GM18502 (cell line): Measurements from ENCODE around the gene OGG1.

Experiments used
- ATAC-seq: cut with Tn5 transposase; IDR thresholded peaks from one replicate; pipeline ENCODE4 v1.9.1; 2021; ENCODE audit warnings: mild to moderate bottlenecking; ENCODE audit not compliant: unreplicated experiment, poor library complexity

The OGG1 gene

DNA sequence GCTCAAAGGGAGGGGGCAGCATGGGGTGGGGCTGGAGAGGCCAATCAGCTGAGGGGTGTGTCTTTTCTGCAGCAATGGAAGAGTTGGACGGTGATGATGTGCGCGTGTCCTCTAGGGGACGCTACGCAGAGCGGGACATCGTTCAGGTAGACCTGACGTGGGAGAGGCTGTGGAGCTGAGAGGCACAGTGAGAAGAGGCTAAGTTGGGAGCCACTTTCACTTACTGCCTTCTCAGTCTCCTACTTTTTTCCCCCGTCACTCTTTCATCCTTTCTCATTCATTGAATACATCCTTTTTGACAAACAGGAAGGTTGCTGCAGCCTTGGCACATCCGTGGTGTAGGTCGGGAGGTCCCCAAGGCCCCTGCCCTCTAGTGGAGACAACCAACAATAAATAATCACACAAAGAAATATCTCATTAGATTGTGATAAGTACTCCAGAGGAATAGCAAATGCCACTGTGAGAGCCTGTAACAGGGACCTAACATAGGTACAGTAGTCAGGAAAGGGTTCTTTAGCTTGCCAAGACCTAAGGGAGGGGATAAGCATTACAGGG is 22.6 kb upstream of the OGG1 start:
- ATAC-seq: no peak

DNA sequence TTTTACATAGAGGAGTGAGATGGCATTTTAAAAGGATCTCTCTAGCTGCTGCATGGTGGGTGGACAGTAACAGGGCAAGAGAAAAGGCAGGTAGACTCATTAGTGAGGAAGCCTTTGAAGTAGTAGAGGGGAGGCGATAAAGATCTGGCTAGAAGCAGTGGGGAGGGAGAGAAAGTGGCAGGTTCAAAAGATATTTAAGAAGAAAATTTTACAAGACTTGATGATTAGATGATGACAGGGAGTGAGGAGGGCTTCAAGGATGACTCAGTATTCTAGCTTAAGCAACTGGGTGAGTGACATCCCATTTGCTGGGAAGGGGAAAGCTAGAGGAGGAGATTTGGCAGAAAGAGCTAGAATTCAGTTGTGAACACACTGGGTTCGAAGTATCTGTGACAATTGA is 22.0 kb upstream of the OGG1 start:
- no peak for ATAC-seq

DNA sequence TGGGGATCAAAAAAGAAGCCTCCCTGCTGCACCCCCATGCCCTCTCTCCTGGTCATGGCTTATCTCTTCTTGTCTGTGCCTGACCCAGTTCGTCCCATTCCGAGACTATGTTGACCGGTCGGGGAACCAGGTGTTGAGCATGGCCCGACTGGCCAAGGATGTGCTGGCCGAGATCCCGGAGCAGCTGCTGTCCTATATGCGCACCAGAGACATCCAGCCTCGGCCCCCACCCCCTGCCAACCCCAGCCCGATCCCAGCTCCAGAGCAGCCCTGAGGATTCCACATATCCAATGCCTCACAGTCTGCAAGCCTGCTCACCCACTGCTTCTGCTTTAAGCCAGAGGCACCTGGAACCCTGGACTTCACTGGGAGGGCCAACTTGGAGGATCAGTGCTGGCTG is 20.3 kb upstream of the OGG1 start:
- no peak for ATAC-seq

DNA sequence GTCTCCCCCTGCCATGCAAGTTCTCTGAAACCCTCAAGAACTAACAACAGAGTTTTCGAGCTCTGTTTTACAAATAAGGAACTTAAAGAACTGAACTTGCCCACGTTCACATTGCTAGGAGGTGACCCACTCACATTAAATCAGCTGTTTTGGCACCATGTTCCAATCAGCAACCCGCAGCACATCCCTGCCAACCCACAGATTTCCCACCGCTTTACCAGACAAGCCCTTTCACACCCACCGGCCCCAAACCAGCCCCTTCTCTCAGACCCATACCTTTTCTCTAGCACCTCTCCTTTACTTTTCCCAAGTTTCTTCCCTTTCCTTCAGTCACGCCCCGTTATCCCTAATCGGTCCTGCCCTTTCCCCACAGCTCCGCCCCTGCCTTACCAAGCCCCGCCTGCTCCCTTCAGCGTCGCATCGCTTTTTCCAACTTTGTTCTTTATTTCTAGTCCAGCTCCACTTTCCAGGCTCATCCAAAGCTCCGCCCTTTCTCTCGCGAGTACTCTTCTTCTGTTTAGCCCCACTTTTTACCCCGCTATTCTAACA is 19.0 kb upstream of the OGG1 start:
- peak; percentile 47 for ATAC-seq

DNA sequence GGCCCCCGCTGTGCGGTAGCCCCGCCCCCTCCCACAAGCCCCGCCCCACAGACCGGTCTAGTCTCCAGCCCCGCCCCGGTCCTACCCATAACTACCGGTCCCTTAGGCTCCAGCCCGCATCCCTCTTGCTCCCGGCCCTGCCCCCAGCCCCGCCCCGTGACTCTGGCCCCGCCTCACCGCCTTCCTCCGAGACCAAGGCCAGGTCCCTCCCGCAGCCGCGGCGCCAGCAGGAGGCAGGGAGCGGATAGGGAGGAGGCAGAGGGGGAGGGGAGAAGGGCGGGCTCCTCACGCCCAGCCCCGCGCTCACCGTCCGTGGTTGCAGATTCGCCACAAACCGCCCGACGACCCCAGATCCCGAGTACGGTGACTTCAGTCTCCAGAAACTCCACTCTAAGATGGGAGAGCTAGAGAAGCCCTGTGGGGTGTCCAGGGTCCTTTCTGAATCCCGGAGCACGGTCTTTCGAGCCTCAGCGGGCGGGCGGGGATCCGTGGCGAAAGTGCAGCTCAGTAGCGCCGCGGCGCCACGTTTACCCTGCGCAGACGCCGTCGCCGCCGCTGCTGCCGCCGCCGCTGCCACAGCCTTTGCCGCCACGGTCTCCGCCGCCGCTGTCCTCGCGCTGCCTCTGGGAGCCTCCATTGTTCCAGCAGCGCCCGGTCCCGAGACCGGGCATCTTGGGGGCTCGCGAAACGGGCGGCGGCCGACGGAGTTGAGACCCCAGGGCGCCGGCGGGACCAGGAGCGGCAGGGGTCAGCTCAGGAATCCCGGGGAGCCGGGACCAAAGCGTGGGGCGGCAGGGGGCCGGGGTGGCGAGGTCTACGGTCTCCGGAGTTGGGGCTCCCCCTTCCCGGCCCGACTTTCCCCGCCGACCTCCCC is 18.3 kb upstream of the OGG1 start, which contains the start of gene BRPF1:
Gene BRPF1 (plus strand): TSS at position 530 of the 874 bp plus-strand sequence. CDS start 2,406 bp downstream, outside the sequence.
- peak; percentile 91 for ATAC-seq

DNA sequence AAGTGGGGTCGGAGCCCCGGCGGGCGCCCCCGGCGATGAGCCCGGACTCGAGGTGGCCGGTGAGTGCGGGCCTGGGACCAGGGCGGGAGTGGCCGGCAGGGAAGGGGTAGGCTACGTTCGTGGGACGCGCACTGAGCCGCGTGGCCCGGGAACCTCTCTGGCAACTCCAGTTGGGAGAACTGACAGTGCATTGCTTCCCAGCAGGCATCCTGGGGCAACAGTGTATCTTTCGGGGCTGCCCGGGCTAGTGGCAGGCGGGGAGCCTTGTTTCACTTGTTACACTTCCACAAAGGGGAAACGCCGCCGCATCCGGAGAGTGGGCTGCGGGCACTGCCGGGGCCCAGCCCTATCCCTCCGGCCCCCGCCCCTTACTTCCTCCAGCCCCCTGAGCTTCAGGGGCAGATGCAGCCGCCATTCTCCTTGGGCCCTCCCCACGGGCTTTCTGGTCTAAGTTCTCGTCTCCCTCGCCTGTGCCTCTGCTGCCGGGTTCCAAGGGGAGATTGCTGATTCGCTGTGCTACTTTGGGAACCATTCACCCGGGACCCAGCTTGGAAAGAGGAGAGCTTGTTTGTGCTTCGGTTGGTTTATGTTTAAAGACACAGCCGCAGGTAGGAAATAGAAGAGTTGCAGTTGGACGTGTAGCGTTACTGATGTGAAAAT is 17.5 kb upstream of the OGG1 start:
- peak; percentile 14 for ATAC-seq

DNA sequence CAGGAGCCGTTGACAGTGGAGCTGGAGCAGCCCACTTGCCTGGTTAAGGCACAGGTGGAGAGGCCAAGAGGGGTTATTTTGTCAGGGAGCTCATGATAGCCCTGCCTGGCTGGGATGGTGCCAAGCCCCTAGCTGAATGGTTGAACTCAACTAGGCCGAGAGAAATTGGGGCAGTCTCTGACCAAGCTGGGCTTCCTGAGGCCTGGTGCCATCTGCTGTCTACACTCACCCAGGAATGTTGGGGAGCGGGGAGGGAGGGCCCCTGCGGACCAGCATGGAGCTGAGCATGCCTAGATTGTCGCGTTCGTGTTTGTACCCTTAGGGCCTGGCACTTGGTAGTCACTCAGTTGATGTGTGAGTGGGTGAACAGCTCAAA is 17.0 kb upstream of the OGG1 start:
- ATAC-seq: no peak

DNA sequence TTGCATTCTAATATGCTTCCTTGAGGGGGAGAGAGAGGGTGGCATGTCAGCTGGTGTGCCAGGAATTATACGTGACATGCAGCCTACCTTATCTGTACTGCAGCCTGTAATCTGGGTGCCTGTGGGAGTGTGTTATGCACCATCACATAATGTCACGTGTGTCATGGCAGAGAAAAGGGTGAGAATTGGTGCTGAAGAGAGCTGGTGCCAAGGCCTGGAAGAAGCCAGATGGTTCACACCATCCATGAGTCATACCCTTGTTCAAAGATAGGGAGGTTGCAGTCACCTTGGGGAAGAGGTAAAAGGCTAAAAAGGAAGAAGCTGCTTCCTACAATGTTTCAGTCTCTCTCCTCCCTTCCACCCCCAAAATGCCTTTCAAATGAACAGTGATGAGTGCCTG is 12.9 kb upstream of the OGG1 start:
- no peak for ATAC-seq

DNA sequence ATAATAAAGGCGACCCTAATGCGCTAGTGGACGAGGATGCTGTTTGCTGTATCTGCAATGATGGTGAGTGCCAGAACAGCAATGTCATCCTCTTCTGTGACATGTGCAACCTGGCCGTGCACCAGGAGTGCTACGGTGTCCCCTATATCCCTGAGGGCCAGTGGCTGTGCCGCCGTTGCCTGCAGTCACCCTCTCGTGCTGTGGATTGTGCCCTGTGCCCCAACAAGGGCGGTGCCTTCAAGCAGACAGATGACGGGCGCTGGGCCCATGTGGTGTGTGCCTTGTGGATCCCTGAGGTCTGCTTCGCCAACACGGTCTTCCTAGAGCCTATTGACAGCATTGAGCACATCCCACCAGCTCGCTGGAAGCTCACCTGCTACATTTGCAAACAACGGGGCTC is 10.6 kb upstream of the OGG1 start:
- ATAC-seq: no peak

DNA sequence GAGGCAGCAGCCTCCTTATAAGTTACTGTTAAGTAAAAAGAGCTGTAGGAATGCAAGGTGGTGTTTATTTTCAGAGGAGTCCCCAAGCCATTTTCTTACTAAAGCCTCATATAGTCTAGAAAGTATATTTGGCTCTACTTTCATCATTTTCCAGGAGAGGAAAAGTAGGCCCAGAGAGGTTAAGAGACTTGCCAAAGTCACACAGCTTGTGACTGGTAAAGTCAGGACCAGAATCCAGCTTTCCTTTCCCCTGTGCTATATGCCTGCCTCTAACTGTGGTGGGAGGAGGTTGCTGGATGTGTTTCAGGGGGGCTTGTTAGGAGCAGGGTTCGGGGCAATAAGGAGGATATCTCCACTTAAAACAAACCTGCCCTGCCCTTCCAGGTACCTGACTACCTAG is 7.2 kb upstream of the OGG1 start:
- ATAC-seq: no peak

DNA sequence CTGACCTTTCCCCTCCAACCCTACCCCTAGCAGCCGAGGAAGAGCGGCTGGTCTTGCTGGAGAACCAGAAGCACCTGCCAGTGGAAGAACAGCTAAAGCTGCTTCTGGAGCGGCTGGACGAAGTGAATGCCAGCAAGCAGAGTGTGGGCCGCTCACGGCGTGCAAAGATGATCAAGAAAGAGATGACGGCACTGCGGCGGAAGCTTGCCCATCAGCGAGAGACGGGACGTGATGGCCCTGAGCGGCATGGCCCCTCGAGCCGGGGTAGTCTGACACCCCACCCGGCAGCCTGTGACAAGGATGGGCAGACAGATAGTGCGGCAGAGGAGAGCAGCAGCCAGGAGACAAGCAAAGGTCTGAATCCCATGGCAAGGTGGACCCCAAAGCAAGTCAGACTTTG is 6.2 kb upstream of the OGG1 start:
- ATAC-seq: no peak

DNA sequence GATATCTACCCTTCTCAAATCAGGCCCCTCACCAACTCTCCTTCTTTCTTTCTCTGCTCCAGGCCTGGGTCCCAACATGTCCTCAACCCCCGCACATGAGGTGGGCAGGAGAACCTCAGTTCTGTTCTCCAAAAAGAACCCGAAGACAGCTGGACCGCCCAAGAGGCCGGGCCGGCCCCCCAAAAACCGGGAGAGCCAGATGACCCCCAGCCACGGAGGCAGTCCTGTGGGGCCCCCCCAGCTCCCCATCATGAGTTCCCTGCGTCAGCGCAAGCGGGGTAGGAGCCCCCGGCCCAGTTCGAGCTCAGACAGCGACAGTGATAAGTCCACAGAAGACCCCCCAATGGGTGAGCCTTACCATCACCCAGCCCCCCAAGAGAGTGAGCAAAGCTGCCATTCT is 5.6 kb upstream of the OGG1 start:
- ATAC-seq: no peak

DNA sequence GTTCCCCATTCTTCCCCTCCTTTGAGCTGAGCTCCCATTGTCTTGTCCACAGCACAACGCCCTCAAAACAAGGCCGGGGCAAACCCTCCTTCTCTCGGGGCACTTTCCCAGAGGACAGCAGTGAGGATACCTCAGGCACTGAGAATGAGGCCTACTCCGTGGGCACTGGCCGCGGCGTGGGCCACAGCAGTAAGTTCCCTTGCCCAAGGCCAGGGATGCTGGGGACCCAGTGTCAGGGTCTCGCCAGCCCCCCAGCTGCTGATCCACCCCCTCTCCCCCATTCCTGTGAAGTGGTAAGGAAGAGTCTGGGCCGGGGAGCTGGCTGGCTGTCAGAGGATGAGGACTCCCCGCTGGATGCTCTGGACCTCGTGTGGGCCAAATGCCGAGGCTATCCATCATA is 4.2 kb upstream of the OGG1 start:
- ATAC-seq: no peak

DNA sequence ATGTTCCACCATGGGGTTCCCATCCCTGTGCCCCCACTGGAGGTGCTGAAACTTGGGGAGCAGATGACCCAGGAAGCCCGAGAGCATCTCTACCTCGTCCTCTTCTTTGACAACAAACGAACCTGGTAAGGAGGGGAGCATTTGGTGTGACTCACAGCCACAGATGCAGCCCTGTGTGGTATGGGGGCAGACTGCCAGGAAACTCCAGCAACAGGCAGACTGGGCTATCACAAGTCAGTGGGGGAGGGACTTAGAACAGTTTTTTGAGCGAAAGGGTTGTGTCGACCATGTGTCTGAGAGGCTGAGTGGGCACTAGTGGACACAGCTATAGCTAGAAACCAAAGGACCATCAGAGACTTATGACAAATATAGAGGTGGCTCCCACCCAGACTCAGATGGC is 3.4 kb upstream of the OGG1 start:
- no peak for ATAC-seq

DNA sequence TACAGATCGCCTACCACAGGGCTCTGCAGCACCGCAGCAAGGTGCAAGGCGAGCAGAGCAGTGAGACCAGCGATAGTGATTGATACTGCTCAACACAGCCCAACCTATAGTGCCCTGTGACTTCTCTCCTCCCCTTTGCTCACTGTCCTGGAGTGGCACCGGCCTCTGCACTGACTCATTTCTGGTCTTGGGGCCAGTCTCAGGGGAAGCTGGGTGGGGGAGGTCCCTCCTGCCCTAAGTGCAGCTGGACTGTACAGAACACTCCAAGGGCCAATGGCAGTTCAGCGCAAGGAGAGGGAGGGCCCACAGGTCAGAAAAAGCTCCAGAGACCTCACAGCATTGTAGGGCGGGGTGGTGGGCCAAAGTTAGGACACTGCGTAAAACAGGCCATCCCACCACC is 2.5 kb upstream of the OGG1 start:
- ATAC-seq: no peak

DNA sequence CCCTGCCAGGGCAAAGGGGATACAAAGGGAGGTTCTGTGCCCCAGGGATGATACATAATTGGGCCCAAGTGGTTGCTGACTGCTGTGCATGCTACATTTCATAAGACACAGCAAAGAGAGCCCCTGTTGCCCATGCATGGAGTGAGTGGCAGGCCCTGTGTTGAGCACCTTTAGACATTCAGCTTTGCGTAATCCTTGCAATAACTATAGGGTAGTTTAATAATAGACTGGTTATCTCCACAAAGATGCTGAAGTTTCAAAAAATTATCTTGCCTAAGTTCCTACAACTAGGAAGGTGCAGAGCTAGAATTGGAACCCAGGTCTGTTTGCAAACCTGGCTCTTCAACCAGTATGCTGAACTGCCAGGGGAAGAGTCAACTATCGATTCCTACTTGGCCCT is 1.7 kb upstream of the OGG1 start:
- ATAC-seq: no peak

DNA sequence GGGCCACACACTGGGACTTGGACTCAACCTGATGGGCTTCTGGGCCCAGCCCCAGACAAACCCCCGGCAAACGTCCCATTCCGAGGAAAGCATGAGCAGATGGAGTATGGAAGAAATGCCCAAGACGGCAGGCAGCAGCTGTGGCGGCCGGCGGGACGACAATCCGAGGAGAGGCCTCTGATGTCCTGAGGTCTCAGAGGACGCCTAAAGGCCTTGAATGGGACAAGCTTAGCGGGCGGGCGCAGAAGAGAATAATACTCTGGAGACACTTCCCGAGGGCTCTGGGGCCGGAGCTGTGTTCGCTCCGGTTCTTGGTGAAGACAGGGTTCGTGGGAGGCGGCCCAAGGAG is 482 bp upstream of the OGG1 start:
- no peak for ATAC-seq

DNA sequence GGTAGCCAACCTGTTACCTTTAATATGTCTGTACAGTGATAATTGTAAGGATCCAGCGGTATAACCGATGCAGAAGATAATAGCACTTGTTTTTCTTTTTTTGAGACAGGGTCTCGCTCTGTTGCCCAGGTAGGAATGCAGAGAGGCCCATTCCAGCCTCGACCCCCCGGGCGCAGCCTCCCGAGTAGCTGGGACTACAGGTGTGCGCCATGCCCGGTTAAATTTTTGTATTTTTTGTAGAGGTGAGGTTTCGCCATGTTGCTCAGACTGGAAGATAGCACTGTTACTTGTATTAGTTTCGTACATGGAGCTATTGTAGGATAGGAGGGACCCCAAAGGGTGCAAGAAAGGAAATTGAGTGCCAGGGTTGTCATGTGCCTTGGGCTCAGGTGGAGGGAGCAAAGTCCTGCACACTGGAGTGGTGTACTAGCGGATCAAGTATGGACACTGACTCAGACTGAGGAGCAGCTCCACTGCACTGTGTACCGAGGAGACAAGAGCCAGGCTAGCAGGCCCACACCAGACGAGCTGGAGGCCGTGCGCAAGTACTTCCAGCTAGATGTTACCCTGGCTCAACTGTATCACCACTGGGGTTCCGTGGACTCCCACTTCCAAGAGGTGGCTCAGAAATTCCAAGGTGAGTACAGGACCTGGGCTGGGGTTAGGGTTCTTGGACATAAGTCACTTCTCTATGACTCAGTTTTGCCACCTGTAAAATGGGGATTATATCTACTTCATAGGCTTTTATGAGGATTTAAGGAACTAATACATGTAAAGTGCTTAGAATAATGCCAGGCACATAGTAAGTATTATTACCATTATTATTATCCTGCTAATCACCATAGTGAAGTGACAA is 1.0 kb downstream of the OGG1 start:
- no peak for ATAC-seq

DNA sequence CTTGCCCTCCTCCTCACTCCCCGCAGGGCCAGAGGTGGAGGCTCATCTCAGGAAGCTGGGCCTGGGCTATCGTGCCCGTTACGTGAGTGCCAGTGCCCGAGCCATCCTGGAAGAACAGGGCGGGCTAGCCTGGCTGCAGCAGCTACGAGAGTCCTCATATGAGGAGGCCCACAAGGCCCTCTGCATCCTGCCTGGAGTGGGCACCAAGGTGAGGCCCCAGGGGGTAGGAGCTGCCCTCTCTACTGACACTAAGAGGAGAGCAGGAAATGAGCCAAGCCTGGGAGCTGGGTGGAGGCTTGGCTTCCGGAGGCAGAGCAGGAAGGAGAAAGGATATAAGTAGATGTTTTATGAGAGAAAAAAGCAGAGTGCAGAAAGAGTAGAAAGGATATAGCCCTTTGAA is 4.9 kb downstream of the OGG1 start:
- ATAC-seq: no peak

DNA sequence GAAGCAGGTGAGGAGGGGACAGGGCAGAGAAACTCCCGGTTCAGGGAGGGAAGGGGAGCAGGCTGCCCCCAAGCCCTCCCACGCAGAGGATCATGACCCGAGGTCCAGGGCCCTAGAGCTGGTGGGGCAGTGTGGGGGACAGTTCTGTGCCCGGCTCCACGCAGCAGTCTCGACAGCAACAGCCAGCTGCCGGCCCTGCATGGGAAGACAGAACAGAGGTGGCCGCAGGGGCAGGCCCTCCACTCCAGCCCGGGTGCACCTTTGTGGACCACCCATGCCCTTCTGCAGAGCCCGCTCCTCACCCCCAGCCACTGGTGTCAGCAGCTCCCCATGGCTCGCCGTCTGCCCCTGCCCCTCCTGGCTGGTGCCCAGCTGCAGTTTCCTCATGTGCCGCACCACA is 7.7 kb downstream of the OGG1 start:
- ATAC-seq: no peak
